ENCODE results near the gene DENND11.

The DENND11 gene

GRCh38 chr7:141686074-141686473 is 15.9 kb downstream of the DENND11 start:
- Histone ChIP-seq H3K36me3 (ENCODE audit: control insufficient read depth, insufficient read depth, low read length) (peaks cover 2% of the 10 kb centered on the region; the same call in 1 of the 2 replicates), H3K27ac (ENCODE audit: low read length) (no peak overlapping the region), H3K27me3 (ENCODE audit: control insufficient read depth, insufficient read depth, low read length) (no peaks in the 10 kb centered on the region), H3K9me3 (ENCODE audit: control insufficient read depth, insufficient read depth, low read length) (no peaks in the 10 kb centered on the region), H3K4me3 (ENCODE audit: low read length) (no peak overlapping the region), H3K4me1 (ENCODE audit: control insufficient read depth, insufficient read depth, low read length) (peaks cover 2% of the 10 kb centered on the region; the same call in 1 of the 2 replicates)
- WGBS (ENCODE audit: insufficient coverage, insufficient read length), result no CpG with 5 or more reads among the region's 3 CpGs
- no peak for DNase-seq (ENCODE audit: low read depth, low spot score)

GRCh38 chr7:141685285-141686023 is 16.5 kb downstream of the DENND11 start:
- no CpG with 5 or more reads among the region's 27 CpGs for WGBS (ENCODE audit: insufficient coverage, insufficient read length)
- H3K9me3 ChIP-seq (ENCODE audit: control insufficient read depth, insufficient read depth, low read length), result no peaks in the 10 kb centered on the region
- H3K27ac ChIP-seq (ENCODE audit: low read length), result no peak overlapping the region
- no peak for DNase-seq (ENCODE audit: low read depth, low spot score)
- H3K27me3 ChIP-seq (ENCODE audit: control insufficient read depth, insufficient read depth, low read length), result no peaks in the 10 kb centered on the region
- H3K36me3 ChIP-seq (ENCODE audit: control insufficient read depth, insufficient read depth, low read length), result peaks cover 2% of the 10 kb centered on the region; the same call in 1 of the 2 replicates
- H3K4me3 ChIP-seq (ENCODE audit: low read length), result no peak overlapping the region
- H3K4me1 ChIP-seq (ENCODE audit: control insufficient read depth, insufficient read depth, low read length), result peaks cover 2% of the 10 kb centered on the region; the same call in 1 of the 2 replicates

DNA sequence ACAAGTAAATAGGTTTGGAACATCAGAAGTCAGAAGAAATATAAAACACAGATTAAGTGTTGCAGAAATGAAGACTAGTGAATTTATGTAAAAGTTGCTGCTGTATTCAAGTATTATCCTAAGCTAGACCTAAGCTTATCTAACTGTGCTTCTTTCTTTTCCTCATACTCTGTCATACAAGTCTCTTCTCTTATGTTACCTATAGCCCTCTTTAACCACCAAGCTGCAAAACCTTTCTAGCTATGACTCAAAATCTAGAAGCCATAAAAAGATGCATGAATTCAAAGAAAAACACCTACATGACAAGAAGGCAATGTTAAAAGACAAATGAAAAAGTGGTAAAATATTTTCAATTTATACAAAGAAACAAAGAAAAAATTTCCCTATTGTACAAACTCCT is 23.0 kb downstream of the DENND11 start:
- no peak overlapping the region for H3K4me3 ChIP-seq (ENCODE audit: low read length)
- no peak for DNase-seq (ENCODE audit: low read depth, low spot score)
- H3K36me3 ChIP-seq (ENCODE audit: control insufficient read depth, insufficient read depth, low read length), result no peaks in the 10 kb centered on the region
- no peaks in the 10 kb centered on the region for H3K27me3 ChIP-seq (ENCODE audit: control insufficient read depth, insufficient read depth, low read length)
- no peak overlapping the region for H3K27ac ChIP-seq (ENCODE audit: low read length)
- H3K9me3 ChIP-seq (ENCODE audit: control insufficient read depth, insufficient read depth, low read length), result no peaks in the 10 kb centered on the region
- peaks cover 2% of the 10 kb centered on the region; the same call in 1 of the 2 replicates for H3K4me1 ChIP-seq (ENCODE audit: control insufficient read depth, insufficient read depth, low read length)

- no peaks in the 10 kb centered on the region for H3K9me3 ChIP-seq (ENCODE audit: control insufficient read depth, insufficient read depth, low read length)
- H3K27ac ChIP-seq (ENCODE audit: low read length), result no peak overlapping the region
- peaks cover 2% of the 10 kb centered on the region; the same call in 1 of the 2 replicates for H3K4me1 ChIP-seq (ENCODE audit: control insufficient read depth, insufficient read depth, low read length)
- WGBS (ENCODE audit: insufficient coverage, insufficient read length), result no CpG with 5 or more reads among the region's 3 CpGs
- DNase-seq (ENCODE audit: low read depth, low spot score), result no peak
- no peak overlapping the region for H3K4me3 ChIP-seq (ENCODE audit: low read length)
- no peaks in the 10 kb centered on the region for H3K36me3 ChIP-seq (ENCODE audit: control insufficient read depth, insufficient read depth, low read length)
- no peaks in the 10 kb centered on the region for H3K27me3 ChIP-seq (ENCODE audit: control insufficient read depth, insufficient read depth, low read length)
Measured at GRCh38 chr7:141676618-141677017, 25.3 kb downstream of the DENND11 start.

DNA sequence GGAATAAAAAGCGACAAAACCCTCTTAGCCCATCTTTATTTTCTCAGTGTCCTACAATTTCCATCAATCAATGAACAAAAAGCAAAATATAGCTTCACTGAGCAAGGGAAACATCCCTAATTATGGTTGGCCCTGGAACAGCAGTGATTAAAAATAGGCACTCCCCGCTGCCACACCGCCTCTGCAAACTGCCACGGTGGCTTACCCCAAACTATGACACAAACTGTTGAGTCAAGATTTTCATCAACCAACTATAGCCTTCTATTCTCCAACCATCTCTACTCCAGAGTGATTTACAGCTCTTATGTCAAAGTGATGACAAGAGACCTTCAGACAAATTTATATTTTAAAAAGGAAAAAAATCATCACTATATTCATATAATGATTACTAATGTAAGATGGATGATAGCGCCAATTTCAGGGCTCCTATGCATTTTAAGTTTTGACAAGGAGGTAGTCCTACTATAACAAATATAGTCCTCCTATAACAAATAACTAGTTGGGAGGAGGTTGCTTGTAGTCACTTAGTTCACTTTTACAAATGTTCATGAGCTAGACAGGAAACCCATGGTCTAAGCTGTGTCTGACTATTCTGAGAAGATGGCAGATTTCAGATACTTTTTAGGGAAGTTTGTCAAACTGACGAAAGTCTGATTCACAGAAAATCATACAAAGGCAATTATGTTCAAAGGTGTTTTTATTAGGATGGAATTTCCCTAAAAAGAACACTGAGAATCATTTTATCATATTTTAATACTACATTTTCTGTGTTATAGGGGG is 26.3 kb downstream of the DENND11 start:
- no peaks in the 10 kb centered on the region for H3K27me3 ChIP-seq (ENCODE audit: control insufficient read depth, insufficient read depth, low read length)
- WGBS (ENCODE audit: insufficient coverage, insufficient read length), result no CpG with 5 or more reads among the region's 6 CpGs
- H3K9me3 ChIP-seq (ENCODE audit: control insufficient read depth, insufficient read depth, low read length), result no peaks in the 10 kb centered on the region
- H3K4me1 ChIP-seq (ENCODE audit: control insufficient read depth, insufficient read depth, low read length), result peaks cover 2% of the 10 kb centered on the region; the same call in 1 of the 2 replicates
- no peak overlapping the region for H3K27ac ChIP-seq (ENCODE audit: low read length)
- no peaks in the 10 kb centered on the region for H3K36me3 ChIP-seq (ENCODE audit: control insufficient read depth, insufficient read depth, low read length)
- H3K4me3 ChIP-seq (ENCODE audit: low read length), result no peak overlapping the region
- no peak for DNase-seq (ENCODE audit: low read depth, low spot score)

DNA sequence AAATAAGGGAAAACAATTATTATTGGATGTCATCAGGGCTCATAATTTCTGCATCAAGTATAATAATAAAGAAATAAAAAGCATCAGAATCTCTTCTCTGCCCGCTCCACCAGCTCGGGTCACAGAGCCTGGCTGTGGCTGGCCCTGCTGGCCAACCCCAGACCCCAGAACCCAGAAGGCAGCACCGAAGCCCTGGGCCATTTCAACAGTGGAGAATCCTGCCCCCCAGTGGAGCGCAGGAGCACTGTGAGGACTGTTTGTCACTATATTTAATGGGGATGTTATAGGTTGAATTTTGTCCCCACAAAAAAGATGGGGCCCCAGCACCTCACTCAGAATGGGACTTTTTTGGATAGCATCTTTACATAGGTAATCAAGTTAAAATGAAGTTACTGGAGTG is 27.3 kb downstream of the DENND11 start:
- Histone ChIP-seq H3K36me3 (ENCODE audit: control insufficient read depth, insufficient read depth, low read length) (no peaks in the 10 kb centered on the region), H3K27me3 (ENCODE audit: control insufficient read depth, insufficient read depth, low read length) (no peaks in the 10 kb centered on the region), H3K27ac (ENCODE audit: low read length) (no peak overlapping the region), H3K4me1 (ENCODE audit: control insufficient read depth, insufficient read depth, low read length) (peaks cover 2% of the 10 kb centered on the region; the same call in 1 of the 2 replicates), H3K9me3 (ENCODE audit: control insufficient read depth, insufficient read depth, low read length) (no peaks in the 10 kb centered on the region), H3K4me3 (ENCODE audit: low read length) (no peak overlapping the region)
- peak; percentile 29 for DNase-seq (ENCODE audit: low read depth, low spot score)
- WGBS (ENCODE audit: insufficient coverage, insufficient read length), result no CpG with 5 or more reads among the region's 4 CpGs

GRCh38 chr7:141674171-141674671 is 27.7 kb downstream of the DENND11 start:
- Histone ChIP-seq H3K4me3 (ENCODE audit: low read length) (no peak overlapping the region), H3K36me3 (ENCODE audit: control insufficient read depth, insufficient read depth, low read length) (no peaks in the 10 kb centered on the region), H3K9me3 (ENCODE audit: control insufficient read depth, insufficient read depth, low read length) (no peaks in the 10 kb centered on the region), H3K27me3 (ENCODE audit: control insufficient read depth, insufficient read depth, low read length) (no peaks in the 10 kb centered on the region), H3K27ac (ENCODE audit: low read length) (no peak overlapping the region), H3K4me1 (ENCODE audit: control insufficient read depth, insufficient read depth, low read length) (peaks cover 2% of the 10 kb centered on the region; the same call in 1 of the 2 replicates)
- no peak for DNase-seq (ENCODE audit: low read depth, low spot score)
- WGBS (ENCODE audit: insufficient coverage, insufficient read length), result no CpG with 5 or more reads among the region's 5 CpGs

- Histone ChIP-seq H3K4me1 (ENCODE audit: control insufficient read depth, insufficient read depth, low read length) (peaks cover 2% of the 10 kb centered on the region; the same call in 1 of the 2 replicates), H3K4me3 (ENCODE audit: low read length) (no peak overlapping the region), H3K27me3 (ENCODE audit: control insufficient read depth, insufficient read depth, low read length) (no peaks in the 10 kb centered on the region), H3K36me3 (ENCODE audit: control insufficient read depth, insufficient read depth, low read length) (no peaks in the 10 kb centered on the region), H3K27ac (ENCODE audit: low read length) (no peak overlapping the region), H3K9me3 (ENCODE audit: control insufficient read depth, insufficient read depth, low read length) (no peaks in the 10 kb centered on the region)
- no peak for DNase-seq (ENCODE audit: low read depth, low spot score)
- no CpG with 5 or more reads among the region's 3 CpGs for WGBS (ENCODE audit: insufficient coverage, insufficient read length)
Measured at GRCh38 chr7:141673346-141673745, 28.6 kb downstream of the DENND11 start.

GRCh38 chr7:141671705-141672496 is 30.1 kb downstream of the DENND11 start:
- Histone ChIP-seq H3K4me3 (ENCODE audit: low read length) (no peak overlapping the region), H3K9me3 (ENCODE audit: control insufficient read depth, insufficient read depth, low read length) (no peaks in the 10 kb centered on the region), H3K36me3 (ENCODE audit: control insufficient read depth, insufficient read depth, low read length) (no peaks in the 10 kb centered on the region), H3K27ac (ENCODE audit: low read length) (no peak overlapping the region), H3K27me3 (ENCODE audit: control insufficient read depth, insufficient read depth, low read length) (no peaks in the 10 kb centered on the region), H3K4me1 (ENCODE audit: control insufficient read depth, insufficient read depth, low read length) (peaks cover 2% of the 10 kb centered on the region; the same call in 1 of the 2 replicates)
- DNase-seq (ENCODE audit: low read depth, low spot score), result no peak
- no CpG with 5 or more reads among the region's 7 CpGs for WGBS (ENCODE audit: insufficient coverage, insufficient read length)

DNA sequence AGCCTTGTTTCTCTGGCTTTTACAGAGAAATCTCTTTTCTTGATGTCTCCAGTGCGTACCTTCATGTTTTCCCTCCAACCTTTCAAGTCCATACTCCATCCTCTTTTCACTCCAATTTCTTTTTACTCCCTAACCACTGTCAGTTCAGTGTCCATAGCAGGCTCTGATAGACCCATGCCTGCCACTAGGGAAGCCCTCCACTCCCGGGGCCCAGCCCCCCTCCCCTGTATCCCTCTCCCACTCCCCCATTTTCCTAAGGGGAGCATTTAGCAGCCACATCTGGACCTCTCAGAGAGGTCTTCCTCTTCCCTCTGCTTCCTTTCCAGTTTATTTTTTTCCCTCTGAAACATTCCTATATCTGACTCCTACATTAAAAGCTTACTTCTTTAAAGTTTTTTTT is 33.1 kb downstream of the DENND11 start:
- Histone ChIP-seq H3K9me3 (ENCODE audit: control insufficient read depth, insufficient read depth, low read length) (no peaks in the 10 kb centered on the region), H3K36me3 (ENCODE audit: control insufficient read depth, insufficient read depth, low read length) (0 out of 2 replicates have a peak, but pooled peaks cover 7% of the 10 kb centered on the region), H3K4me3 (ENCODE audit: low read length) (no peak overlapping the region), H3K27me3 (ENCODE audit: control insufficient read depth, insufficient read depth, low read length) (no peaks in the 10 kb centered on the region), H3K4me1 (ENCODE audit: control insufficient read depth, insufficient read depth, low read length) (no peaks in the 10 kb centered on the region), H3K27ac (ENCODE audit: low read length) (no peak overlapping the region)
- WGBS (ENCODE audit: insufficient coverage, insufficient read length), result no CpG with 5 or more reads among the region's 2 CpGs
- no peak for DNase-seq (ENCODE audit: low read depth, low spot score)

Data from iPS DF 6.9 (cell line).